DOHH2 (cell line): ENCODE results near the gene INPP5B.
"Not testable (repeated sequence)": the region's sequence is repeated elsewhere in the genome, so short reads cannot be mapped to it uniquely, and the experiment has no call there.

ENCODE experiments used
- EZH2phosphoT487 ChIP-seq: fragments of 200-600 bp; sonication (generic); IDR thresholded peaks from 2 replicates; pipeline ENCODE4 v1.6.1; 2017; ENCODE audit warnings: borderline replicate concordance, mild to moderate bottlenecking, antibody characterized with exemption, low read length, moderate library complexity, mixed read lengths
- TF ChIP-seq, protein P1 (sequence below): fragments of 200-600 bp; sonication (generic); IDR thresholded peaks from one replicate; pipeline ENCODE4 v1.5.1; 2014; ENCODE audit warnings: antibody characterized with exemption, mild to moderate bottlenecking, low read depth, low read length; ENCODE audit not compliant: poor library complexity, severe bottlenecking

DNA sequence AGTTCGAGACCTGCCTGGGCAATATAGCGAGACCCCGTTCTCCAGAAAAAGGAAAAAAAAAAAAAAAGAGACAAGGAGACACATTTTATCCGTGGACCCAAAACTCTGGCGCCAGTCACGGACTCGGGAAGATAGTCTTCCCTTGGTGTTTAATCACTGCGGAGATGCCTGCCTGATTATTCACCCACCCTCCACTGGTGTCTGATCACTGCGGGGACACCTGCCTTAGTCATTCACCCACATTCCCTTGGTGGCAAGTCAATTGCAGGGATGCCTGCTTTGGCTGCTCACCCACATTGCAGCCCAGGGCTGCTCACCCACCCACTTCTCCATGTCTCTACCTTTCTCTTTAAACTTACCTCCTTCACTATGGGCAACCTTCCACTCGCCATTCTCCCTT is 38.3 kb downstream of the INPP5B start:
- TF ChIP-seq, protein P1, sequence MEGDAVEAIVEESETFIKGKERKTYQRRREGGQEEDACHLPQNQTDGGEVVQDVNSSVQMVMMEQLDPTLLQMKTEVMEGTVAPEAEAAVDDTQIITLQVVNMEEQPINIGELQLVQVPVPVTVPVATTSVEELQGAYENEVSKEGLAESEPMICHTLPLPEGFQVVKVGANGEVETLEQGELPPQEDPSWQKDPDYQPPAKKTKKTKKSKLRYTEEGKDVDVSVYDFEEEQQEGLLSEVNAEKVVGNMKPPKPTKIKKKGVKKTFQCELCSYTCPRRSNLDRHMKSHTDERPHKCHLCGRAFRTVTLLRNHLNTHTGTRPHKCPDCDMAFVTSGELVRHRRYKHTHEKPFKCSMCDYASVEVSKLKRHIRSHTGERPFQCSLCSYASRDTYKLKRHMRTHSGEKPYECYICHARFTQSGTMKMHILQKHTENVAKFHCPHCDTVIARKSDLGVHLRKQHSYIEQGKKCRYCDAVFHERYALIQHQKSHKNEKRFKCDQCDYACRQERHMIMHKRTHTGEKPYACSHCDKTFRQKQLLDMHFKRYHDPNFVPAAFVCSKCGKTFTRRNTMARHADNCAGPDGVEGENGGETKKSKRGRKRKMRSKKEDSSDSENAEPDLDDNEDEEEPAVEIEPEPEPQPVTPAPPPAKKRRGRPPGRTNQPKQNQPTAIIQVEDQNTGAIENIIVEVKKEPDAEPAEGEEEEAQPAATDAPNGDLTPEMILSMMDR = not testable (repeated sequence)
- TF ChIP-seq EZH2phosphoT487 = not testable (repeated sequence)
